Stimulated activated CD8-positive, alpha-beta memory T cell treated with anti-CD3 and anti-CD28 coated beads, Interleukin-15, amount 100 ng/mL, for 1 hour (primary cell): ENCODE data around the gene CENPM.

Source experiments
- DNase-seq: peaks from one replicate; pipeline ENCODE4 v3.0.0-alpha.2; 2020; ENCODE audit warnings: low read depth

Gene CENPM

DNA sequence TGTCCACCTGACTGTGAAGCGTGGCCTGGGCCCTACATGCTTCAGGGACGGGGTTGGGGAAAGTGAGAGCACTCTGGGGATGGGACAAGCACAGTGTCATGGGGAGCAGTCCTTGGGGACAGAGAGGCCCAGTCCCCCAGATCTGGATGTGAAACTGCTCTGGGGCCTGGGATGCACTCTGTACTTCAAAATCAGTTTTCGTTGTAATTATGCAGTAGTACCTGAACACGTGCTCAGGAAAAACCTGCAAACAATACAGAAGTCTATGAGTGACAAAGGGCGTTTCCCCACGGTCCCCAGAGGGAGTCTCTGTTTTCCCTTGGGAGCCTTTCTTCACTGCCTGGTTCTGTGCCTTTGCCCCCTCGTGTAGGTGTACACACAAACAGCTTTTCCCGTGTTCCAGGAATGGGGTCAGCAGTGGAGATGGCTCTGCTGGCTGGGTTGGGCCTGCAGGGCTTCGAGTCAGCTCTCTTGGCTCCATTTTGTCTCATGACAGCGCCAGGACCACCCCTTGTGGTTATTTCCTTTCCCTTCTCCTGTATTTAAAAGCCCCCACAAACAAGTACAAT is 15.2 kb downstream of the CENPM start:
- no peak for DNase-seq

DNA sequence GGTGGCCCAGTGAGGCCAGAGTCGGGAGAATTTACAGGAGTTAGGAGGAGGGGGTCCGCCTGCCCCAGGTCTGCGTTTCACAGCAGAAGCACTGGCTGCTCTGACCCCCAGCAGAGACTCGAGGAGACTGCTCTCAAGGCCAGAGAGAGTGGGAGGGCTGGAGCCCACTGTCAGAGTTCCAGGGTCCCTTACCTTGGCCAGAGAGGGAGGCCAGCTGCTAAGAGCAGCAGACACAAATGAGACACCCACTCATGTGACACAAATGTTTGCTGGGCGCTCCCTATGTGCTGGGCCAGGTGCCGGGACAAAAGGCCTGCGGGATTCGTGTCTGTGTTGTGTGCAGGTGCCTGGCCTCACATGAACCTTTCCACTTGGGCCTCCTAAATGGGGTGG is 17.5 kb downstream of the CENPM start:
- DNase-seq: no peak

DNA sequence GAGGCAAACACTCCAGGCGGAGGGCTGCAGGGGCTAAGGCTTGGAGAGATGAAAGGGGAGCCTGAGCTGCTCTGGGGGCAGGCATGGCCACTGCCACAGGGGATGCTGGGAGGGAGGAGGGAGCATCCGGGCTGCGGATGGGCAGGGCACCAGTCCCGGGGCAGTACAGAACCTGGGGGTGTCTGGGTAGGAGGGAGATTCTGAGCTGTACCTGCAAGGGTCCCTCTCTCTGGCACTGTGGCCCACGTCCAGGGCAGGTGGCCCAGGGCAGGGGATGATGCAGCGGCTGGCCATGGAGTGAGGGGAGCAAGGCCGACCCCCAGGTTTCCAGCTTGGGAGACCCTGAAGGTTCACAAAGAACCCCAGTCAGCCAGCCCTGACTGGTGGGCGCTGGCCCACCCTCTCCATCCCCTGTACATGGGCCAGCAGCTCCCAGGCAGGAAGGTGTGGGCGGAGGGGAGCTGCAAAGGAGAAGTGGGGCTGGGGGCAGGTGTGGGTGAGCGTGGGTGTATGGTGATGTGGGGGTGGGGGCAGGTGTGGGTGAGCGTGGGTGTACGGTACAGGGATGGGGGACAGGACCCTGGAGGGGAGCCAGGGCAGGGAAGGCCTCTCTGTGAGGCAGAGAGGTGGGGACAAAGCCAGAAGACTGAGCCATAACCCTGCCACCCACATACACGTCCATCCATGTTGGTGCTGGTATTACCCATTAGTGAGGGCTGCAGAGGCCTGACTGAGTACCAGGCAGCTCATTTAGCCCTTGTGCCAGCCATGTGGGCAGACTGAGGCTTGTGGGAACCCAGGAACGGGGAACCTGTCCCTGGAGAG is 18.1 kb downstream of the CENPM start:
- DNase-seq: no peak

DNA sequence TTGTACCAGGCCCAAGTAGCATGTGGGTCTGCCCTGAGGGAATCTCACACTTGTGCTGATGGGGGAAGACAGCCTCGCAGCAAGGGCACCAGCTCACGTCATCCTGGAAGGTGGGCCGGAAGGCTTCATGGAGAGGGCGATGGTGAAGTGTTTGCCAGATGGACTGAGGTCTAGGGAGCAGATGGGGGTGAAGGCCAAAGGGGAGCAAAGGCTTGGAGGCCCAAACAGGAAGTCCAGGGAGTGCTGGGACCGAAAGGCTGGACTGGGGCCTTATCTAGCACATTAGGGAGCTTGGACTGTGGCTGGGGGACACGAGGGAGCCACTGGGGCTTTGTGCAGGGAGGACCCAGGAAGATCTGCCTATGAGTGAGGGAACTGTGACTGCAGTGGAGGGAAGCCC is 19.1 kb downstream of the CENPM start:
- no peak for DNase-seq

DNA sequence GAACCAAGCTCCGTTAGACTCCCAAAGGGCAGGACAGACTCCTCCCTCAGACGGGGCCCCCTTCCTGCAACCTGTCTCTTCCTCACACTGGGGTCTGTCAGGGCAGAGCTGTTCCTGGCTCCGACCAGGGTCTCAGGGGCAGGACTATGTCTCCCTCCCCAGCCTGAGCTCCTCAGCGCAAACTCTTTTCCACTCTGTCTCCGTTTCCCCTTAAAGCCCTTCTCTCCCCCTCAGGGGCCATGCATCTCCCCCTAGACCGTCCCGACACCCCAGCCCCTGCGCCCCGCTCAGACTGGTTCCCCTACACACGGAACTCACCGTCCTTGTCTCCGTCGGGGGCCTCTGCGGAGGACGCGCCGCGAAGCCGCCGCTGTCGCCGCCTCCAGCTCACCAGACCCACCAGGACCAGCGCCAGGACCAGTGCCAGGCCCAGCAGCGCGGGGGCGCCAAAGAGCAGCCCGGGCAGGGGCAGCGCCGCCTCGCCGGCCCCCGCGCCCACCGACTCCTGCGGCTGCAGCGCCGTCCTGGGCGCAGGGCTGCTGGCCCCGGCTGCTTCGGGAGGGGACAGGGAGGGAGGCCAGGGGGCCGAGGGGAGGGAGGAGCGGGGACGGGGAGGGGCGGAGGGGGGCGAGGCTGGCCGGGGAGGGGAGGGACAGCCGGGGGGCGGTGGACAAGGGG is 21.0 kb downstream of the CENPM start:
- peak; percentile 57 for DNase-seq

DNA sequence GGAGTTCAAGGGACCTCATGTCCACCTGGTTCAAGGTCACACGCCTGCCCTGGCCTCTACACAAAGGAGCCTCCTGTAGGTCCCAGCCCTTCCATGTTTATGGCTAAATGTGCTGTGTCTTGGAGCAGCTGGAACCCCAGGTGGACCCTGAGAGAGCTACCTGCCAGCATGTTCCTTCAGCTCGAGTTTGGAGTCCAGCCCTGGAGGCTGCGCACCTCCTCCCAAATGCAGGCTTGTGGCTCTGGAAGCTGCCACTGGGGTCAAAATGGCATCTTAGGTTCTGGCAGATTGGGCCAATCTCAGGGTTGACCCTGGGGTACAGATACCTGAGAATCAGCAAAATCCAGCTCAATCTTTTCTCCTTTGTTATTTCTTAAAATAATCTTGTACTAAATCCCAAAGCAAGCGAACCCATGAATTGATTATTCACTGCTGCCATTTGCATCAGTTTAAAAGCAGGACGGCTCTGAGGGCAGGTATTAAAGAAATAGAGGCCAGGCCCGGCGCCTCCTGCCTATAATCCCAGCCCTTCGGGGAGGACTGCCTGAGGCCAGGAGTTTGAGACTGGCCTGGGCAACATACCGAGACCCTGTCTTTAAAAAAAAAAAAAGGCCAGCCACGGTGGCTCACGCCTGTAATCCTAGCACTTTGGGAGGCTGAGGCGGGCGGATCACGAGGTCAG is 23.2 kb downstream of the CENPM start:
- no peak for DNase-seq

DNA sequence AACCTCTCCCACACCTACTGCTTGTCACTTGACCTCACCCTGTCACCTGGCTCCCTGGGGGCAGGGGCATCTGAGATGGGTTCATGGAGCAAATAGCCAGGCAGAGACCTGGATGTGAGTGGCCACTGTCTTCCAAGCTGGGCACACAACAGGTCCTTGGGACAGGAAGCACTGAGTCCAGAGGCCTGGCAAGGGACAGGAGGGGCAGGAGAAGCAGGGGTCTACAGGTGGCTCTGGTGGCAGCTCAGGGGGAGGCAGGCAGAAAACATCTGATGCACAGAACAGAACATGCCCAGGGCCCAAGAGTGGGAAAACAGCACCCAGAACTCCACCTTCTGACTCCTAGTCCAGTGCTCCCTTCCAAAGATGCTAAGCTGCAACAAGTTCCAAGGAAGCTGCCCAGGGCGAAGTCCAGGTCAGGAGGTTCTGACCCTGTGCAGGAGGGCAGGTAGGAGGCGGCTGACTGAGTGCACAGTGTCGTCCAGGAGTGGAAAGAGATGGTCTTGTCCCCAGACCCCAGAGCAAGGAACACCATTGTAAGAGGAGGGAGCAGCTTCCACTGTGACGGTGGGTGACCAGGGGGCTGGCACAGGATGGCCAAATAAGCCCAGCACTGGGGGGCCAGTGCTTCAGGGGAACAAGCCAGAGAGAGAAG is 23.9 kb downstream of the CENPM start:
- no peak for DNase-seq

DNA sequence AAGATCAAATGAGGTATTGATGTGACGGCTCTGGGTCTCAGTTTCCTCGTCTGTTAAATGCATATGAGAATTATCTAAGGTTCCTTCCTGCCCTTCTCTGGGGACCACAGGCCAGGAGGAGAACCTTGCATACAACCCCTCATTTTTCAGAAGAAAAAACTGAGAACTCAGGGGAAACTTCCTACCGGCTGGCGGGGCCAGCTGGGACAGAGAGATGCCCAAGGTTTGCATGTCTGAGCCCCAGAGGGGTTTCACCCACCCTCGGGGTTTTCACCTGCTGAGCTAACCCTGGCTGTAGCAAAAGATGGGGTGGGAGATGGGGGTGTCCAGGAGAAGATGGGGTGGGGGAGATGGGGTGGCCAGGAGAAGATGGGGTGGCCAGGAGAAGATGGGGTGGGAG is 24.6 kb downstream of the CENPM start:
- no peak for DNase-seq

DNA sequence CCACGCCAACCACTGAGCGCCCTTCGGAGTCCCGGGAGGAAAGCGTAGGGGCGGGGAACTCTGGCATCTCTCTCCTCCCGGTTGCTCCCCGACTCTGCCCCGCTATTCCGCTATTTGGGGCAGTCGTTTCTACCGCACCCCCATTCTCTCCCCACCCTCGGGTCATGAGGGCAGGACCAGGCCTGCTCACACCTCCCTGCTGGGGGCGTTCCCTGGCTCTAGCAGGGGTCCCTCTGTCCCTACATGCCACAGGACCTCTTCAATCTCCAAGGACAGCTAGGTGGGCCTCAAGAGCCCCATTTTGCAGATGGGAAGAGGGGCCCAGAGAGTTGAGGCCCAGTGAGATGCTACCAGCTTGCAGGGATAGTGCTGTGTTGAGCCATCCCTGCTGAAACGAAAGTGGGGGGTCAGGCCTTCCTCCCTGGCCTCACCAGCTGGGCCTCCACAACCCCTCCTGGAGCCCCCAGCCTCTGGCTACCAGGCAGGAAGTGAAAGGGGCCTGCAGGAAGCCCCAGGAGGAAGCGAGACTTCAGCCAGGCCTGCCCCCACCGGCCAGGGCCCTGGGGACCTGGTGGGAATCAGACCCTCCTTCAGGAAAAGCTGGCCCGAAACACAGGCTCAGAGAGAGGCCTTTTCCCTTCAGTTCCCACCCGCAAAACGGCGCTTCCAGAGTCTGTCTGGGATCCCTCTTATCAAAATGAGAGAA is 26.5 kb downstream of the CENPM start:
- DNase-seq: no peak

DNA sequence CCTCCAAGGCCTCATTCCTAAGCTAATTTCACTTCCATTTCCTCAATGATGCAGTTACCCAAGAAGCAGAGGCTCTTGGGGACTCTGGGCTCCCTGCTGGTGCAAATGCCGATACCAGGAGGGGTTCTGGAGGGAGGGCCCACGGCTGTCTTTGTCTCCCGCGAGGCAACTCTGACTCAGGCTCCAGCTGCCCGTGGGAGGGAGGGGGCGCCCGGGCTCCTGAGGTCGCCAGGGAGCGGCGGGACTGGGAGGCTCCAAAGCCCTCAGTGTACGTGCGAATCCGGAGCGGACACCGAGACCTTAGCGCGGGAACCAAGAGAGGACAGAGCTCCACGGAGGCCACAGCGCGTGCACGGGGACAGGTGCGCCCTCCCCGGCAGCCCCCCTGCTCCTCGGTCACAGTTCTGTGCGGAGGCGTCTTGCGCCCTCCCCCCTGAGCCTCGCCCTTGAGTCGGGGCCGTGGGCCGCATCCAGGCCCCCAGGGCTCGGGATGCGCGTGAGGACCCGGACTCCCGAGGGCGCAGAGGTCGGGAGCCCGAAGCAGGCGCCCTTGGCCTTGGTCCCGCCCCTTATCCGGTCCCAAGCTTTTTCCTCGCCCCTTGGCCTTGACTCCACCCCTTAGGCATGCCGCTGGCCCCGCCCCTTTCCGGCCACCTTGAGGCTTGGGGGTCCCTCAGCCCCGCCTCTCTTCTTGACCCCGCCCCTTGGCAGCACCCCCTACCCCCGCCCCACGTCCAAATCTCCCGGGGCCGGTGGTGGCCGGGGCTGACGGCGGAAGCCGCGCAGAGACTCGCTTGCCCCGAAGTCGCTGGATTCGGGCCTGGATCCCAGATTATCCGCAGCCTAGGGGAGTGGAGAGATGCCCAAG is 27.4 kb downstream of the CENPM start:
- no peak for DNase-seq

DNA sequence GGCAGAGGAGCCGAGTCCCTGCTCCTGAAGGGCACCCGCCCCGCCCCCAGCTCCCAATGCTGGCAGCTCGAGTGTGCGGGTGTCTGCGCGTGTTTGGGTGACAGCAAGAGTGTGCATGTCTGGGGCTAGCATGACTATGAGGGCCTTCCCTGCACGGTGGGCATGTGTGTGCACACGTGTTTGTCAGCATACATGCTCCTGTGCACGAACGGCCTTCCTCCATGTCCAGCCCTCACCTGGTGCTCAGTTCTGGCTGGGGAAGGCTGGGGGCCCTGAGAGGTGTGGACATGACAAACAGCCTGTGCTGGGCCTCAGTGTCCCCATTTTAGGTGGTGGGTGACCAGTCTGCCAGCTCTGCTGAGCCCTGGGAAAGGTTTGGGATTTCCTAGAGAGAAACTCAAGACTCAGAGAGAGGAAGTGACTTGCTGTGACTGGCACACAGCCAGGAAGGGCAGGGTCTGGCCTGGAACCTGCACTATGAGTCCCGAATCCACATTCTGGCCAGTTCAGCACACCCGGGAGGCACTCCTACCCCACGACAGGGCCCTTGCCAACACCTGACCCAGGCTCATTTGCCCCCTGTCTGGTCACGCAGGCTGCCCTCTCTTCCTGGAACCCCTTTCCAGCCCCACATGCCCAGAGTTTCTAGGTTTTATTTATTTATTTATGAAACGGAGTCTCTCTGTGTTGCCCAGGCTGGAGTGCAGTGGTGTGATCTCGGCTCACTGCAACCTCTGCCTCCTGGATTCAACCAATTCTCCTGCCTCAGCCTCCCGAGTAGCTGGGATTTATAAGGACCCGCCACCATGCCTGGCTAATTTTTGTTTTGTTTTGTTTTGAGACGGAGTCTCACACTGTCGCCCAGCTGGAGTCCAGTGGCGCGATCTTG is 28.8 kb downstream of the CENPM start:
- no peak for DNase-seq

DNA sequence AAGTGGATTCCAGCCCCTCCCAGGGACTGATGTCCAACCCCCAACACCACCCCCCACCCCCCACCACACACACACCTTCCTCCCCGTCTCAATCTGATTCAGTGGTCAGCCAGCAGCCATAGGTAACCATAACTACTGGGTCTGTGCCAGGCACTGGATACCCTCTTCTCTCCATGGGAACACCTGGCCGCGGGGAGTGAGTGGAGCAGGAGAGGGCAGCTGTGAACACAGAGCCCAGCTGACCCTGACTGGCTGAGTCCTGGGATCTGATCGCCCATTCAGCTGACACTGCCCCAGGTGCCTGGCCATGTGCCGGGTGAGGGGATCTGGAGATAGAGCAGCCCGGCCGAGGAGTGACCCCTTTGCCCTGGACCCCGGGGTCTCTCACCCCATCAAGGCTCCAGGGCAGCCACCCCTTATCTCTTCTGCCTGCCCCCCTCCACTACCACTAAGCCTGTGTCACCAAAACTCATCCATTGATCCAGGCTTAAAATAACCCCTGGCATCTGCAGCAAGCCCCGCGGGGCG is 29.5 kb downstream of the CENPM start:
- DNase-seq: no peak

DNA sequence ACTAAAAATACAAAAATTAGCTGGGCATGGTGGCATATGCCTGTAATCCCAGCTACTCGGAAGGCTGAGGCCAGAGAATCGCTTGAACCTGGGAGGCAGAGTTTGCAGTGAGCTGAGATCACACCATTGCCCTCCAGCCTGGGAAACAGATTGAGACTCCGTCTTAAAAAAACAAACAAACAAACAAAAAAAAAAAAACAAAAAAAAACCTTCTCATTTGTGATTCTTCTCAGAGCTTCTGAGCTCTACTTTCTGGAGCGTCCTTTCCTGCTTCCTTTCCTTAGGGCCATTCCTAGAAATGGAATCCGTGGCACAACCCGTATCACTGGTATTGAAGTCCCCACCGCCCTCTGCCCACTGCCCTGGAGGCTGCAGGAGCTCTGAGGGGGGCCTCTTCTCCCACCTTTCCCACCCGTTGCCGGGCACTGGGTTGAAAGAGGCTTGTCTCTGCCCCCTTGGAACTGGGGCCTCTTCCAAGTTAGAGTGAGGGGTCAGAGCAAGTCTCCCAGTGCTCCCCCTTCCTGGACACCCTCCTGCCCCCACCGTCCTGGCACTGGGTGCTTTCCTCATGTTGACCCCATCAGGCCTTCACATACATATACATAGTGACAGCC is 30.1 kb downstream of the CENPM start:
- DNase-seq: no peak

DNA sequence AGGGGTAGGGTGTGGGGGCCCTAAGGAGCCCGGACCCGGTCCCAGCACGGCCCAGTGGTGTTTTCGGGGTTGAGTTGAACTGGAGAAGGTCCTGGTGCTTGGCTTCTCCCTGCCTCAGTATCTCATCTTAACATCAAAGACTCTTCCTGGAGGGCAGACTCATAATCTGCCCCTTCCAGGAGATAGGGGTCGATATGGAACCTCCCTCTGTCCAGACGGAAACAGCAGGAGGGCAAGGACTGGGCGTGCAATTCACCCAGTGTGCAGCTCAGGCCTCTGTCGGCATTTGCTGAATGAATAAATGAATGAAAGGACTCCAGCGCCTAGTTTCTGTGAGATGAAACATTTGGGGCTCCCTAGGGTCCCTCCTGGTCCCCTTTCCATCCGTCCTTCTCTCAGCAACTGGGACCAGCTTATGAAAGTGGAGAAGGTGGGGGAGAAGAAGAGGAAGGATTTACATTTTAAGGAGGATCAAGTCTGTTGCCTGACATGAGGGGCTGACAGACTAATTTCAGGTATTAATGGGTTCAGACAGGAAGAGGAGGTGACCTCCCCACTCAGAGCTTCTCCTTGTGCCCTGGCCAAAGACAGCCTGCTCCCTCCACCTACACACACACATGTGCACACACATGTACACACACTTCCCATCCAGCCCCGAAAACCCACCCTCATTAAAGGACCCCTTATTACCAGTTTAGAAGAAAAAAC is 31.0 kb downstream of the CENPM start:
- no peak for DNase-seq

DNA sequence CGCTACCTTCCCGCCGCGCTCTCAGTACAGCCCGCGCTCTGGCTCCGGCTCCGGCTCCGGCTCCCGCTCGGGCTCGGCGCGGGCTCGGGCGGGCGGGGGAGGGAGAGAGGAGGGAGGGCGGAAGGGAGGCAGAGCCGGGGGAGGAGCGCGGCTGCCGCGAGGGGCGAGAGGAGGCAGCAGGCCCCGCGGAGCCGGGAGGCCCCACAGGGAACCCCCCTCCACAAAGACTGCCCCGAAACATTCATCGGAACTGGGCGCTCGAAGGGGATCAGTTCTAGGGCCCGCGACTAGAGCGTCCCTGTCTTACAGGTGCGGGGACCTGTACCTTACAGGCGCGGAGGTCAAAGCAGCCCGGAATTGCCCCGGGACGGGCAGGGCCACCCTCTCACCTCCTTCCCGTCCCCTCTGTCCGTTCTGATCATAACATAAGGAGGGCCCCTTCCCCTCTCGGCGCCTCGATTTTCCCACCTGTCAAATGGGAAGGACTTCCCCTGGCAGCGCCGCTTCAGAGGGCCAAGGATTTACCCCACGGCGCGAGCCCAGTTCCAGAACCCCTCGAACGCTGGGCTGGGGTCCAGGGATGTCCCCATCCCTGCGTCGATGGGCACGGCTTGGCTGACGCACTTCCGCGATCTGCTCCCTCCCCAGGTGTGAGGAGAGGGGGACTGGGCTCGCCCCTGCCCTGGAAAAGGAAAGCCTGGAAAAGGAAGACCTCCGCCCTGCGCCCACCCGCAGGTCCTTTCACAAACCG is 31.7 kb downstream of the CENPM start, which contains the start of gene SHISA8:
SHISA8 (minus strand) TSS at position 40 of the 751 bp plus-strand sequence. CDS start 407 bp downstream, outside the sequence.
- no peak for DNase-seq

DNA sequence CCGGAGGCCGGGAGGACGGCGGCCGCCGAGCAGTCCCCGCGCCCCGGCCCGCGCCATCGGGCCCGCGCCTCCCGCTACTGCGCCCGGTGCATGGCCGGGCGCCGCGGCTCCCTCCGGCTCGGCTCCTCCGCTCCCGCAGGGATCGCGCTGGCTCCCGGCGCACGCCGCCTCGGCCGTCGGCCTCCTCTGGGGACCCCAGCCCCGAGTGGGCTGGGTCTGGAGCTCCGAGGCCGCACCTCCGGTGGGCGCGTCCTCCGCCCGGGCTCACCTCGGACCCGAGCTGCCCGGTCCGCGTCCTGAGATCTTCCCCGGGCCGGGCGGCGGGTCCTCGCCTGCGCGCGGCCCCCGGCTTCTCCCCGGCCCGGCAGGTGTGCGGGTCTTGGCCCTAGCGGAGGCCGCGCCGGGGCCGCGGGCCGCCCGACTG is 32.3 kb downstream of the CENPM start:
- DNase-seq: no peak

DNA sequence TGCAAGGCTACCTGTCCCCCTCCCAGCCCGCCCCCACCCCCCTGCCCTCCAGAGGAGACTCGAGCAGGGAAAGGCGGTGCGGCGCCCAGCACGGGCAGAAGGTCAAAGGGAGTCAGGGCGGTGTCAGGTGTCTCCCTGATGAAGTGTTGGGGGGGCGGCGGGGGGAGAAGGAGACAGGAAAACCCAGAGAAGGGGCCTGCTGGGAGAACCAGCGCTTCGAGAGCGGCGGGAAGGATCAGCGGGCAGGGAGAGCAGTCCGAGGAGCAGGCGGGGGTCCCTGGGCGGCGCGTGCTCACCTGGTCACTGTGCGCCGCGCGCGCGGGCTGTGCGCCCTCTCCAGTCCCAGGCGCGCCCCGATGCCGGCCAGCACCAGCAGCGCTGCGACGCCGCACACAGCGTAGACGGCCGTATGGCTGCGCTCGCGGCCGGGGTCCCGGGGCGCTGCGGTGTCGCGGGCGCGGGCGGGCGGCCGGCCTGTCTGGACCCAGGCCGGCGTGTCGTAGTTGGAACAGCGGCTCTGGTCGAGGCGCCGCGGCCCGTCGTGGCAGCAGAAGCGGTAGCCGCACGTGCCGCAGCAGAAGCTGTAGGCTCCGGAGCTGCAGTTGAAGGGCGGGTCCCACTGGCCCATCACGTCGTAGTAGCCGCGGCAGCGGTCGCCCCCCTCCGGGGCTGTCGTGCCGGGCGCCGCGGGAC is 33.0 kb downstream of the CENPM start:
- DNase-seq: no peak
